ENCODE data around the gene MYCL. TPM values are rescaled to one million over a fixed set of nuclear protein-coding genes. Genes with fewer than 3 reads are reported as not detected.

MYCL gene
- total RNA-seq, 1 experiment from 2014 or later, result 31.0 TPM

DNA sequence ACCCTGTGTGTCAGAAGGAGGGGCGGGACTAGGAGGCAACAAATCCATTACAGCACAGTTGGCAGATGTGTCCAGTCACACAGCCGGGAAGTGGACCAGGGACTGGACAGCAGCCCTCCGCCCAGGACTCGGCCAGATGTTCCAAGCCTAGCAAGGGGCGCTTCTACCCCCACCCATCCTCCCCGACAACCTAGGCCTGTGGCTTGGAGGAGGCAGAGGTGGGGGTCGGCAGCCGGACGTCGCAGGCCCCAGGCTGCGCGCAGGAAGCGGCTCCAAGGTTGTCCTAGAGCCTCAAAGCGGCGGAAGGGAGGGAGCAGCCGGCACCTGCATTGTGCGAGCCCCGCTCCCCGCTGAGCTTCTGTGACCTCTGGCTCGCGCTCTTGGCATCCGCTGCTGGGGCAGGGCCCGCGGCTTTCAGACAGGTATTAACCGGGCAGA lies 20.6 kb upstream of the MYCL start:
- no peaks in the 10 kb centered on the region for H3K36me3 Mint-ChIP-seq
- peak overlapping the region; percentile 64 for H3K4me3 Mint-ChIP-seq
- H3K9me3 Mint-ChIP-seq, result no peaks in the 10 kb centered on the region
- ChIA-PET CTCF (interaction anchor here (0.6 to 5.9 kb wide), 10 partner anchors 20 to 389 kb away, joined by 3 to 144 read pairs (median 6); partner anchors contain the start of genes MFSD2A and MYCL), POLR2A (interaction anchor here (0.6 to 0.8 kb wide), 2 partner anchors 20 to 750 kb away, joined by 4 to 5 read pairs; no protein-coding TSS in a partner anchor)
- ATAC-seq (peak; percentile 79), DNase-seq (ENCODE audit: low spot score) (peak; percentile 88)
- peak overlapping the region; percentile 89 for H3K27ac Mint-ChIP-seq
- peaks cover 42% of the 10 kb centered on the region for H3K4me1 Mint-ChIP-seq
- peaks cover 7% of the 10 kb centered on the region; the same call in 1 of the 2 replicates for H3K27me3 Mint-ChIP-seq (ENCODE audit: low read depth)
- TF ChIP-seq, protein P1, sequence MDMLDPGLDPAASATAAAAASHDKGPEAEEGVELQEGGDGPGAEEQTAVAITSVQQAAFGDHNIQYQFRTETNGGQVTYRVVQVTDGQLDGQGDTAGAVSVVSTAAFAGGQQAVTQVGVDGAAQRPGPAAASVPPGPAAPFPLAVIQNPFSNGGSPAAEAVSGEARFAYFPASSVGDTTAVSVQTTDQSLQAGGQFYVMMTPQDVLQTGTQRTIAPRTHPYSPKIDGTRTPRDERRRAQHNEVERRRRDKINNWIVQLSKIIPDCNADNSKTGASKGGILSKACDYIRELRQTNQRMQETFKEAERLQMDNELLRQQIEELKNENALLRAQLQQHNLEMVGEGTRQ (CRISPR knock-in tag; IDR thresholded peaks at IDR 0.05), result no peak
- TF ChIP-seq GTF2I (CRISPR knock-in tag; conservative IDR thresholded peaks at IDR 0.05) (no peak), KAT7 (CRISPR knock-in tag; IDR thresholded peaks at IDR 0.05; ENCODE audit: borderline replicate concordance) (no peak), JAZF1 (CRISPR knock-in tag; IDR thresholded peaks at IDR 0.05) (no peak), STAT6 (CRISPR knock-in tag; conservative IDR thresholded peaks at IDR 0.05; ENCODE audit: low read depth) (0 out of 2 replicates have a peak, but pooled peaks have one; percentile 49), ZNF416 (CRISPR knock-in tag; IDR thresholded peaks at IDR 0.05) (no peak), RORB (CRISPR knock-in tag; IDR thresholded peaks at IDR 0.05) (no peak), CBFB (CRISPR knock-in tag; IDR thresholded peaks at IDR 0.05; ENCODE audit: low read depth) (peak; percentile 82; the same call in 1 of the 2 replicates), NR2C2 (CRISPR knock-in tag; IDR thresholded peaks at IDR 0.05) (no peak), ZNF263 (CRISPR knock-in tag; IDR thresholded peaks at IDR 0.05; ENCODE audit: low read depth) (no peak), SOX15 (CRISPR knock-in tag; IDR thresholded peaks at IDR 0.05) (no peak), ZNF396 (CRISPR knock-in tag; IDR thresholded peaks at IDR 0.05; ENCODE audit: borderline replicate concordance) (no peak), SP1 (CRISPR knock-in tag; conservative IDR thresholded peaks at IDR 0.05) (peak; percentile 75; the same call in 1 of the 2 replicates), ZNF232 (CRISPR knock-in tag; IDR thresholded peaks at IDR 0.05) (no peak), HMGXB4 (CRISPR knock-in tag; IDR thresholded peaks at IDR 0.05) (peak; percentile 72), RELA (CRISPR knock-in tag; IDR thresholded peaks at IDR 0.05; ENCODE audit: borderline replicate concordance) (0 out of 2 replicates have a peak, but pooled peaks have one; percentile 43), ZNF512 (CRISPR knock-in tag; IDR thresholded peaks at IDR 0.05; ENCODE audit: borderline replicate concordance) (no peak)
- TF ChIP-seq, protein P2, sequence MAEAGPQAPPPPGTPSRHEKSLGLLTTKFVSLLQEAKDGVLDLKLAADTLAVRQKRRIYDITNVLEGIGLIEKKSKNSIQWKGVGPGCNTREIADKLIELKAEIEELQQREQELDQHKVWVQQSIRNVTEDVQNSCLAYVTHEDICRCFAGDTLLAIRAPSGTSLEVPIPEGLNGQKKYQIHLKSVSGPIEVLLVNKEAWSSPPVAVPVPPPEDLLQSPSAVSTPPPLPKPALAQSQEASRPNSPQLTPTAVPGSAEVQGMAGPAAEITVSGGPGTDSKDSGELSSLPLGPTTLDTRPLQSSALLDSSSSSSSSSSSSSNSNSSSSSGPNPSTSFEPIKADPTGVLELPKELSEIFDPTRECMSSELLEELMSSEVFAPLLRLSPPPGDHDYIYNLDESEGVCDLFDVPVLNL (CRISPR knock-in tag; IDR thresholded peaks at IDR 0.05; ENCODE audit: borderline replicate concordance, low read depth), result no peak
- TF ChIP-seq, protein P3, sequence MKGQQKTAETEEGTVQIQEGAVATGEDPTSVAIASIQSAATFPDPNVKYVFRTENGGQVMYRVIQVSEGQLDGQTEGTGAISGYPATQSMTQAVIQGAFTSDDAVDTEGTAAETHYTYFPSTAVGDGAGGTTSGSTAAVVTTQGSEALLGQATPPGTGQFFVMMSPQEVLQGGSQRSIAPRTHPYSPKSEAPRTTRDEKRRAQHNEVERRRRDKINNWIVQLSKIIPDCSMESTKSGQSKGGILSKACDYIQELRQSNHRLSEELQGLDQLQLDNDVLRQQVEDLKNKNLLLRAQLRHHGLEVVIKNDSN (CRISPR knock-in tag; IDR thresholded peaks at IDR 0.05), result no peak
- TF ChIP-seq, protein P4, sequence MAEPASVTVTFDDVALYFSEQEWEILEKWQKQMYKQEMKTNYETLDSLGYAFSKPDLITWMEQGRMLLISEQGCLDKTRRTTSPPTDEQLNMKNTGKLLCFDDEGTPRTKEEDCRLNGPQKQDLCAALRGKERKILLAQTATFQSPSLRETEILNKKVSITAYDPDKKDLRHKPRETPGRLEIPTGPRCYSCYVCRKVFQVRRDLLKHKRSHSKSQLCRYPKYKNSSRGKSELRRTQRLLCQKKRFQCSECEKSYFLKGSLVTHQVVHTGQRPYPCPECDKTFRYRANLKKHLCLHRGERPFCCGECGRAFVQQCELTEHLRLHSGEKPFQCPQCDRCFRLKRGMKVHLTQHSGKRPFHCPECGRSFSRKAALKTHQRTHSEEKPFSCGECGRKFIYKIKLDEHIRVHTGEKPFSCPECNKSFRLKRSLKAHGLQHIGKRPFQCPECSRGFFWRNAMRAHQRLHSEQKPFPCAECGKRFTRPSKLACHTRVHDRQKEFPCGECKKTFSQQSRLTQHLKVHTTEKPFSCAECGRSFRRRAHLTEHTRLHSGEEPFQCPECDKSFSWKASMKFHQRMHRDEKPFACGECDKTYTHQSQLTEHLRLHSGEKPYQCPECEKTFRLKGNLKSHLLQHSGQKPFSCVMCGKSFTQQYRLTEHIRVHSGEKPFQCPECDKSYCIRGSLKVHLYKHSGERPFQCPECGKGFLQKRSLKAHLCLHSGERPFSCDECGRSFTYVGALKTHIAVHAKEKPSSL (CRISPR knock-in tag; conservative IDR thresholded peaks at IDR 0.05), result no peak
- TF ChIP-seq, protein P5, sequence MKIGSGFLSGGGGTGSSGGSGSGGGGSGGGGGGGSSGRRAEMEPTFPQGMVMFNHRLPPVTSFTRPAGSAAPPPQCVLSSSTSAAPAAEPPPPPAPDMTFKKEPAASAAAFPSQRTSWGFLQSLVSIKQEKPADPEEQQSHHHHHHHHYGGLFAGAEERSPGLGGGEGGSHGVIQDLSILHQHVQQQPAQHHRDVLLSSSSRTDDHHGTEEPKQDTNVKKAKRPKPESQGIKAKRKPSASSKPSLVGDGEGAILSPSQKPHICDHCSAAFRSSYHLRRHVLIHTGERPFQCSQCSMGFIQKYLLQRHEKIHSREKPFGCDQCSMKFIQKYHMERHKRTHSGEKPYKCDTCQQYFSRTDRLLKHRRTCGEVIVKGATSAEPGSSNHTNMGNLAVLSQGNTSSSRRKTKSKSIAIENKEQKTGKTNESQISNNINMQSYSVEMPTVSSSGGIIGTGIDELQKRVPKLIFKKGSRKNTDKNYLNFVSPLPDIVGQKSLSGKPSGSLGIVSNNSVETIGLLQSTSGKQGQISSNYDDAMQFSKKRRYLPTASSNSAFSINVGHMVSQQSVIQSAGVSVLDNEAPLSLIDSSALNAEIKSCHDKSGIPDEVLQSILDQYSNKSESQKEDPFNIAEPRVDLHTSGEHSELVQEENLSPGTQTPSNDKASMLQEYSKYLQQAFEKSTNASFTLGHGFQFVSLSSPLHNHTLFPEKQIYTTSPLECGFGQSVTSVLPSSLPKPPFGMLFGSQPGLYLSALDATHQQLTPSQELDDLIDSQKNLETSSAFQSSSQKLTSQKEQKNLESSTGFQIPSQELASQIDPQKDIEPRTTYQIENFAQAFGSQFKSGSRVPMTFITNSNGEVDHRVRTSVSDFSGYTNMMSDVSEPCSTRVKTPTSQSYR (CRISPR knock-in tag; IDR thresholded peaks at IDR 0.05), result peak; percentile 95
- TF ChIP-seq, protein P6, sequence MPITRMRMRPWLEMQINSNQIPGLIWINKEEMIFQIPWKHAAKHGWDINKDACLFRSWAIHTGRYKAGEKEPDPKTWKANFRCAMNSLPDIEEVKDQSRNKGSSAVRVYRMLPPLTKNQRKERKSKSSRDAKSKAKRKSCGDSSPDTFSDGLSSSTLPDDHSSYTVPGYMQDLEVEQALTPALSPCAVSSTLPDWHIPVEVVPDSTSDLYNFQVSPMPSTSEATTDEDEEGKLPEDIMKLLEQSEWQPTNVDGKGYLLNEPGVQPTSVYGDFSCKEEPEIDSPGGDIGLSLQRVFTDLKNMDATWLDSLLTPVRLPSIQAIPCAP (CRISPR knock-in tag; IDR thresholded peaks at IDR 0.05), result no peak
